K562 (cell line): Measurements from ENCODE around the gene PGM2. TPM values are rescaled to one million over a fixed set of nuclear protein-coding genes. Genes with fewer than 3 reads are reported as not detected.
A peak's percentile ranks its signal among the peaks of the same experiment; 100 is the strongest.
"Not testable (repeated sequence)": the region's sequence is repeated elsewhere in the genome, so short reads cannot be mapped to it uniquely, and the experiment has no call there.

Experiments
- ATAC-seq: fragments of 200-7000 bp; cut with Tn5 transposase; 3 replicates; pipeline ENCODE4 v1.9.1; 2020; ENCODE audit warnings: moderate library complexity
- BruUV-seq: library from RNA; stranded (reverse); fragments of 400-500 nt; replicated peaks from 2 replicates; lab custom pipeline; 2021; lab: Mats Ljungman, UMichigan
- CTCF ChIA-PET: fragments of 300-600 bp; formaldehyde crosslinking; extraction: SDS; loops from one replicate; lab custom pipeline; 2021; ENCODE audit warnings: low intra/inter-chr PET ratio; lab: Yijun Ruan, JAX
- POLR2A ChIA-PET: fragments of 300-600, 350-650 bp; sonication (Branson Sonifier 250); formaldehyde crosslinking; extraction: SDS; loops from one replicate; lab custom pipeline; 2021; ENCODE audit warnings: antibody characterized with exemption, inconsistent platforms; lab: Yijun Ruan, JAX
- DNase-seq, 4 experiments: peaks; one replicate each; pipeline versions ENCODE4 v3.0.0 to v3.0.0-alpha.2; 2011 to 2018; ENCODE audit warnings: low spot score in 3 of 4, mixed read lengths in 3 of 4; ENCODE audit errors: extremely low read depth in 1 of 4
- FAIRE-seq: peaks from 2 replicates; lab custom pipeline; 2011; peaks lifted over from hg19 to GRCh38; lab: Jason Lieb, UNC
- H2AFZ ChIP-seq: 2 replicates; pipeline ENCODE4 v1.6.0; 2011; ENCODE audit warnings: low read depth, low read length, control low read depth, inconsistent platforms
- H3K27ac ChIP-seq: fragments of 200-600 bp; 3 replicates; pipeline ENCODE4 v1.8.0; 2011; ENCODE audit warnings: low read depth, mild to moderate bottlenecking, control low read depth, inconsistent platforms, low read length, moderate library complexity, mixed read lengths; ENCODE audit errors: extremely low read depth
- H3K27me3 ChIP-seq, 2 experiments: fragments of 300-600 bp in 1 of 2; 2 replicates in 1 of 2; 3 replicates in 1 of 2; pipeline versions ENCODE4 v1.6.0 to v1.8.0; 2011; ENCODE audit warnings: inconsistent platforms in 2 of 2, low read length in 2 of 2, mild to moderate bottlenecking in 1 of 2, mixed read lengths in 1 of 2, moderate library complexity in 1 of 2; ENCODE audit not compliant: control insufficient read depth in 2 of 2, insufficient read depth in 2 of 2
- H3K36me3 ChIP-seq: fragments of 300-600 bp; 3 replicates; pipeline ENCODE4 v1.8.0; 2011; ENCODE audit warnings: mild to moderate bottlenecking, low read length, inconsistent platforms; ENCODE audit not compliant: control insufficient read depth, insufficient read depth
- H3K4me1 ChIP-seq, 2 experiments: fragments of 200-600 bp in 1 of 2; replicated peaks in 1 of 2; 2 replicates in 1 of 2; 3 replicates in 1 of 2; pipeline versions ENCODE4 v1.5.1 to v1.8.0; 2011; ENCODE audit warnings: inconsistent platforms in 2 of 2, low read length in 2 of 2, mild to moderate bottlenecking in 1 of 2, mixed read lengths in 1 of 2, moderate library complexity in 1 of 2; ENCODE audit not compliant: control insufficient read depth in 2 of 2, insufficient read depth in 2 of 2
- H3K4me2 ChIP-seq: 2 replicates; pipeline ENCODE4 v1.6.1; 2011; ENCODE audit warnings: low read length, control low read depth, inconsistent platforms, mixed read lengths; ENCODE audit not compliant: insufficient read depth
- H3K4me3 ChIP-seq: fragments of 200-600 bp; sonication (generic), shearing (Covaris generic); 2 replicates; pipeline ENCODE4 v1.5.1; 2016; ENCODE audit warnings: control low read depth, inconsistent platforms
- H3K79me2 ChIP-seq: fragments of 200-600 bp; 3 replicates; pipeline ENCODE4 v1.8.0; 2011; ENCODE audit warnings: low read length, inconsistent platforms; ENCODE audit not compliant: control insufficient read depth, insufficient read depth
- H3K9ac ChIP-seq, 2 experiments: 2 replicates each; pipeline versions ENCODE4 v1.6.0 to v1.6.1; 2011; ENCODE audit warnings: low read depth in 2 of 2, low read length in 2 of 2, control low read depth in 1 of 2, inconsistent platforms in 1 of 2, mild to moderate bottlenecking in 1 of 2, mixed read lengths in 1 of 2; ENCODE audit not compliant: insufficient read depth in 1 of 2
- H3K9me1 ChIP-seq: one replicate; pipeline ENCODE4 v1.6.0; 2011; ENCODE audit warnings: inconsistent platforms, mild to moderate bottlenecking, low read length, moderate library complexity; ENCODE audit not compliant: control insufficient read depth, insufficient read depth
- H3K9me3 ChIP-seq: replicated peaks from 2 replicates; pipeline ENCODE4 v1.5.1; 2011; ENCODE audit warnings: low read depth, low read length, inconsistent platforms; ENCODE audit not compliant: control insufficient read depth, insufficient read depth
- H4K20me1 ChIP-seq: replicated peaks from 2 replicates; pipeline ENCODE4 v1.6.1; 2011; ENCODE audit warnings: low read length, inconsistent platforms, mixed read lengths; ENCODE audit not compliant: control insufficient read depth, insufficient read depth
- ZNF431 ChIP-seq: sonication (generic); formaldehyde crosslinking; IDR thresholded peaks from 2 replicates; pipeline ENCODE4 v1.8.0; 2022; ENCODE audit warnings: mild to moderate bottlenecking, missing genetic modification reagents
- WGBS: fragments of 100-300 bp; shearing (Covaris generic); methylation state at CpG from one replicate; pipeline ENCODE4 v1.1.6; 2016; ENCODE audit warnings: low coverage, mixed read lengths; ENCODE audit not compliant: insufficient coverage; ENCODE audit errors: missing lambda C conversion rate; 5-methylcytosine and 5-hydroxymethylcytosine counted together
- in situ Hi-C: fragments of 300-500 bp; cut with MboI; formaldehyde crosslinking; loops from 4 replicates; pipeline ENCODE4 v1.15.0; 2018; ENCODE audit warnings: inconsistent platforms, mixed read lengths
- intact Hi-C: fragments of 100-400 bp; cut with micrococcal nuclease; formaldehyde crosslinking; loops from 2 replicates; pipeline ENCODE4 v1.14.2; 2022
- polyA plus RNA-seq, 8 experiments: library from polyadenylated mRNA; depleted of rRNA in 4 of 8; stranded (reverse) in 5 of 8; unstranded in 3 of 8; fragments of >200 nt; fragmentation: Nextera tagmentation in 2 of 8; fragmentation: Illumina TruSeq in 1 of 8; extraction: Ambion mirVana in 2 of 8; extraction: Trizol in 1 of 8; gene quantifications; 2 replicates each; pipeline versions ENCODE4 v1.2.1 to v1.2.3, GENCODE V29; 2011 to 2014; ENCODE audit warnings: inconsistent platforms in 1 of 8, missing spikeins in 1 of 8
- total RNA-seq, 7 experiments: library from RNA; depleted of rRNA in 6 of 7; stranded (reverse); fragments of >200 nt in 6 of 7; fragmentation: Illumina TruSeq in 2 of 7; extraction: Trizol in 2 of 7; gene quantifications; 2 replicates each; pipeline versions ENCODE4 v1.2.1 to v1.2.3, GENCODE V29; 2011 to 2021; ENCODE audit warnings: low replicate concordance in 1 of 7

Gene PGM2
- total and polyA plus RNA-seq, 9 of the 15 experiments (the other 6 are each of a cell fraction or from before 2014, with no cell fraction given) = 15.2 to 77.3 (median 51.4) TPM

DNA sequence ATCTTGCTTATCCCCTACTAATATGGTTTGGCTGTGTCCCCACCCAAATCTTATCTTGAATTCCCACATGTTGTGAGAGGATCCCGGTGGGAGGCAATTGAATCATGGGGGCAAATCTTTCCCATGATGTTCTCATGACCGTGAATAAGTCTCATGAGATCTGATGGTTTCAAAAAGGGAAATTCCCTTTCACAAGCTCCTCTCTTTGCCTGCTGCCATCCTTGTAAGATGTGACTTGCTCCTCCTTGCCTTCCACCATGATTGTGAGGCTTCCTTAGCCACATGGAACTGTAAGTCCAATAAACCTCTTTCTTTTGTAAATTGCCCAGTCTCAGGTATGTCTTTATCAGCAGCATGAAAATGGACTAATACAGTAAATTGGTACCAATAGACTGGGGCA lies 40.2 kb upstream of the PGM2 start:
- H3K27ac ChIP-seq, H3K9me3 ChIP-seq, BruUV-seq, POLR2A ChIA-PET, H3K36me3 ChIP-seq, H3K4me2 ChIP-seq, H4K20me1 ChIP-seq, ATAC-seq, H3K4me3 ChIP-seq, CTCF ChIA-PET, H3K27me3 ChIP-seq, intact Hi-C loops, H3K4me1 ChIP-seq, H3K79me2 ChIP-seq, H2AFZ ChIP-seq, DNase-seq, H3K9ac ChIP-seq, H3K9me1 ChIP-seq, FAIRE-seq: not testable (repeated sequence)
- in situ Hi-C loops = loop anchor here (5.0 kb wide), 1 partner anchor 184 kb away; no protein-coding TSS in a partner anchor
- peak; percentile 92 for TF ChIP-seq ZNF431
- WGBS = 0% methylated on average over 2 of the region's 2 CpGs

DNA sequence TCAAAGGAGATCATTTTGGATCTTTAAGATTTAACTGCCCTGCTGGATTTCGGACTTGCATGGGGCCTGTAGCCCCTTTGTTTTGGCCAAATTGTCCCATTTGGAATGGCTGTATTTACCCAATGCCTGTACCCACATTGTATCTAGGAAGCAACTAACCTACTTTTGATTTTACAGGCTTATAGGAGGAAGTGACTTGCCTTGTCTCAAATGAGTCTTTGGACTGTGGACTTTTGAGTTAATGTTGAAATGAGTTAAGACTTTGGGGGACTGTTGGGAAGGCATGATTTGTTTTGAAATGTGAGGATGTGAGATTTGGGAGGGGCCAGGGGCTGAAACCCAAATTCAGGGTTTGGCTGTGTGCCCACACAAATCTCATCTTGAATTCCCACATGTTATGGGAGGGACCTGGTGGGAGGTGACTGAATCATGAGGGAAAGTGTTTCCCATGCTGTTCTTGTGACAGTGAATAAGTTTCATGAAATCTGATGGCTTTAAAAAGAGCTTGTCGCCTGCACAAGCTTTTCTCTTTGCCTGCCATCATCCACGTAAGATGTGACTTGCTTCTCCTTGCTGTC lies 38.5 kb upstream of the PGM2 start:
- H3K4me1 ChIP-seq, H3K27ac ChIP-seq, CTCF ChIA-PET, H3K9me1 ChIP-seq, intact Hi-C loops, H3K4me3 ChIP-seq, H3K79me2 ChIP-seq, FAIRE-seq, H3K36me3 ChIP-seq, POLR2A ChIA-PET, DNase-seq, ATAC-seq, H3K9me3 ChIP-seq, H4K20me1 ChIP-seq, H3K9ac ChIP-seq, H2AFZ ChIP-seq, H3K27me3 ChIP-seq, BruUV-seq, H3K4me2 ChIP-seq: not testable (repeated sequence)
- 7% methylated on average over 3 of the region's 3 CpGs for WGBS
- in situ Hi-C loops = loop anchor here (5.0 kb wide), 1 partner anchor 186 kb away; no protein-coding TSS in a partner anchor
